NOMO-1 (cell line): ENCODE results near the gene FBXL13.
"Not testable (repeated sequence)": the region's sequence is repeated elsewhere in the genome, so short reads cannot be mapped to it uniquely, and the experiment has no call there.

Experiments
- DNase-seq, 2 experiments: peaks; one replicate each; lab custom pipeline; 2025; ENCODE audit not compliant: unreplicated experiment in 2 of 2; lab: John Stamatoyannopoulos, UW

Gene FBXL13

DNA sequence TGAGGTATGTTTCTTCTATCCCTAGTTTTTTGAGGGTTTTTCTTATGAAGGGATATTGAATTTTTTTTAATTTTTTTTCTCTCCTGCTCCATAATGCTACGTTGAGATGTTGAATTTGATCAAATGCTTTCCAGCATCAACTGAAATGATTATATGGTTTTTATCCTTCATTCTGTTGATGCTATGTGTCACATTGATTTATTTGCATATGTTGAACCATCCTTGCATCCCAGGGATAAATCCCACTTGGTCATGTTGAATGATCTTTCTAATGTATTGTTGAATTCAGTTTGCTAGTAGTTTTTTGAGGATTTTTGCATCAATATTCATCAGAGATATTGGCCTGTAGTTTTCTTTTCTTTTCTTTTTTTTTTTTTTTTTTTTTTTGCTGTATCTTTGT lies 171.0 kb downstream of the FBXL13 start:
- not testable (repeated sequence) for DNase-seq

DNA sequence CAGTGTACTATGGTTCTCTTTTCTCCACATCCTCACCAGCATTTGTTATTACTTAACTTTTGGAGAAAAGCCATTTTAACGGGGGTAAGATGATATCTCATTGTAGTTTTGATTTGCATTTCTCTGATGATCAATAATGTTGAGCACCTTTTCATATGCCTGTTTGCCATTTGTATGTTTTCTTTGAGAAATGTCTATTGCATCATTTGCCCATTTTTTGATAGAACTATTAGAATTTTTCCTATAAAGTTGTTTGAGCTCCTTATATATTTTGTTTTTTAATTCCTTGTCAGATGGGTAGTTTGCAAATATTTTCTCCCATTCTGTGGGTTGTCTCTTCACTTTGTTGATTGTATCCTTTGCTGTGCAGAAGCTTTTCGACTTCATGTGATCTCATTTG lies 172.5 kb downstream of the FBXL13 start:
- DNase-seq, result not testable (repeated sequence)

- peak; percentile 50 to 57 for DNase-seq
Observed at GRCh38 chr7:102898532-102898859, 176.1 kb downstream of the FBXL13 start.

DNA sequence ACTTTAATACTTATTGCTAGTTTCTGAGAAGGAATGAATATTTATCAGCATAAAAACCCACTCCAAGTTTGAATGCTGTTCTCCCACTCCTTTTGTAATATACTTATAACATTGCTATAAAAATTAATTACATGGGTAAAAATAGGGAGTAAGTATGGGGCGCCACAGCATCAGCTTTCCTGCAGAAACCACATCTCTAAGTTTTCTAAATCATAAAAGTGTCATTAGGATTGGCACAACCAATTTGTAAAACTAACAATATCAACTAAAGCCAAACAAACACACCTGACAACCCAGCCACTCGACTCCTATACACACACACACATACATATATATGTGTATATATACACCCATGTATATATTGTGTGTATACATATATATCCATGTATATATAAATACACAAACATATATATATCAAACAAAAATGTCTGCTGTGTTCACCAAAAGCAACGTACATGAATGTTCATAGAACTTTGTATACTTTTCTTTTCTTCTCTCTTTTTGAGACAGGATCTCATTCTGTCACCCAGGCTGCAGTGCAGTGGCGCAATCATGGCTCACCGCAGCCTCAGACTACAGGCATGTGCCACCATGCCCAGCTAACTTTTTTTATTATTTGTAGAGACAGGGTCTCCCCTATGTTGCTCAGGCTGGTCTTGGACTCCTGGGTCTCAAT lies 176.6 kb downstream of the FBXL13 start:
- peak; percentile 50 to 57 for DNase-seq

DNA sequence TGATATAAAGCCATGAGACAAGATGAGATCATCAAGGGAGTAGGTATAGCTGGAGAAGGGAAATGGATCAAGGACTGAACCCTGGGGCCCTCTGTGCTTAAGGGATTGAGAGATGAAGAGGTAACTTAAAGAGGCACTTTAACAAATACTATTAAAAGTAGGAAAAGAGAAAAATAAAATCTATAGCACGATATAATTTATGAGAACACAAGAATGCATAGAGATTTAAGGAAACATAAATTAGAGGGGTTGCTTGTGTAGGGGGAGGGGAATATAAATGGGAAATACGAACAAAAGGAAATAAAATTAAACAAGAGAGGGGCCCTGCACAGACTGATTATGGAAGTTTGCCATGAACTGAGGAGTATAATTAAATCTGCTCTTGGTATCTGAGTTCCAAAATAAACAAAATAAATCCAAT lies 177.4 kb downstream of the FBXL13 start:
- DNase-seq, result no peak

DNA sequence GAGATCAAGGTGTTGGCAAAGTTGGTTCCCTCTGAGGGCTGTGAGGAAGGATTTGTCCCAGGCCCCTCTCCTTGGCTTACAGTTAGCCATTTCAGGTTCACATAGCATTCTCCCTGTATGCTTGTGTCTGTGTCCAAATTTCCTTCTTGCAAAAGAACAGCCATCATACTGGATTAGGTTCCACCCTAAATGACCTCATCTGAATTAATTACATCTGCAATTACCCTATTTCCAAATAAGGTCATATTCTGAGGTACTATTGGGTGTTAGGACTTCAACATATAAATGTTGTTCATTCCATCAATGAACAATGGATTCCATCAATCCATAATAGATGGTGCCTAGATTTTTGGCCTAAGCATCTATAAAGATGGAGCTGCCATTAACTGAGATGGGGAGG lies 178.0 kb downstream of the FBXL13 start:
- no peak for DNase-seq

GRCh38 chr7:102895602-102896001 lies 179.0 kb downstream of the FBXL13 start:
- DNase-seq, result no peak

DNA sequence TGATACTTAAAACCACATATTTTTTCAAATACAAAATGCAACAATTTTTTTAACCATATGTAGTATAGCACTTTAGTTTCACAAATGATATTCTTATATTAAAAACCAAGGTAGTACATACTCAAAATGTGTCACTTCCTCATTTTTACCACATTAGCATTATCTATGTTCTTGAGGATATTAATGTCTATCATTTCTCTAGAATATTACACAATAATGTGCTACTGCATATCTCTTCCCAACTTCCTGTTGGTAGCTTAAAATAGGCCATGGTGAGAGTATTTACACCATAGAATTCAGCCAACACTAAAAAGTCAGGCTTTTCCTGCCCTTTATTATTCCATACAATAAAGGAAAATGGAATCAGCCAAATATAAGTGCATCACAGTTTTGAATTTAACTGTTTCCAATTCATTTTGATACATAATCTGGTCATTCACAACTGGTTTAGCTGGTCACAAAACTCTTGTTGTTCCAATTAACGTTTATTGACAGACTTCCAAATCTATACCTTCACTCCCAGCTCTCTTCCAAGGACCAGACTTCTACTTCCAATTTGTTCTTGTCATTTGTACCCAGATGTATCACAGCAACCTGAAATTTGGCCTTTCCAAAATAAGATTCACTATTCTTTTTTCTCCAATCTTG lies 181.8 kb downstream of the FBXL13 start:
- peak in 1 of 2 experiments; percentile 69 for DNase-seq

DNA sequence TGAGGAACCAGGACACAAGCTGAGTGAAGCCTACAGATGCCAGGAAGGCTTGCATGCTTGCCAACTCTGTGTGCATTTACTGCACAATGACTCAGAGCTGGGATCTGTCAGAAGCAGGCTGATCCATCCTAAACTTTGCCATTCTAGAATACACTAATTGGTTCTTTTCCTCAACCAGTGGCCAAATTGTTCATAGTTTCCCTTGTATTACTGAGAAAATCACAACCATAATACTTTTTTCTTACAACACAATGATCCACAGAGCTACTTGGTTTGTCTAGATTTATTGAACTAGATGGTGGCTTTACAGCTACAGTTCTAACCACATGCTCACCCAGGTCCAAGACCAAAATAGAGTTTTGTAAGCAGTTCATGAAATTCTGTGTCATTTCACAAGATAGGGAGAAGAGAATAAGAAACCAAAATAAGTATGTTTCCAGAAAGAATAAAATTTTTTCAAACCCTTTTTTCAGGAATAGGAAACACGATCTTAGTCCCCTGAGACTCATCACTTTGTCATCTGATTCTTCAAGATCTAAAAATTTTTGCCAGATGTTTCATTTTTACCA lies 182.8 kb downstream of the FBXL13 start:
- peak in 1 of 2 experiments; percentile 10 for DNase-seq

DNA sequence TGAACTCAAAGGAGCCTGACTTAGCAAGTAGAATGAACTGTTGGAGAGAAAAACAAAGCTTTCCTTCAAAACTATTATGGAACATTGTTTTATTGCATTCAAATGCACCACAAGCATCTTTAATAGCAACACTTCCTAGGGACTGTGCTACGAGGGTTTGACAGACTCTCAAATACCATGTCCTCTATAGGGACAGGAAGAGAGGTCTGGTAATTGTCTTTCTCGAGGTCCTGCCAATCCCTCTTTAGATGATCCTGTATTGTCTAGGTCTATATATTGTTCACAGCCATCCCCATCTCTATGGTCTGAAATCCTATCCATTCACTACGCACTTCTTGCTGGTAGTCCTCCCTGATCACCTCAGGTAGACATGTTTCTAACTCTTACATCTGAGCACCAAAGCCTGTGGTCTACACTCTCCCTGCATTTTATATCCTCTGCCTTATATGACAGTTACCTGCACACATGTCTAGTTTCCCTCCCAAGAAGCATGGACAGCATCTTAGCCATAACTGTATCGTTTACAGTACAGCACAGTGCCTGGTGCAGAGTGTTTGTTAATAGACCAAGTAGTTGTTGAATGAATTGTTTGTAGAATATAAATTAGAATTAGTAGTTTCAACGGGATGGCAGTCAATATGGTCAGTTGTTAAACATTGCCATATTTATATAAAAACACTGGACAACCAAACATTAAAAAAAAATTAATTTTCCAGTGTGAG lies 183.5 kb downstream of the FBXL13 start:
- DNase-seq, result no peak

DNA sequence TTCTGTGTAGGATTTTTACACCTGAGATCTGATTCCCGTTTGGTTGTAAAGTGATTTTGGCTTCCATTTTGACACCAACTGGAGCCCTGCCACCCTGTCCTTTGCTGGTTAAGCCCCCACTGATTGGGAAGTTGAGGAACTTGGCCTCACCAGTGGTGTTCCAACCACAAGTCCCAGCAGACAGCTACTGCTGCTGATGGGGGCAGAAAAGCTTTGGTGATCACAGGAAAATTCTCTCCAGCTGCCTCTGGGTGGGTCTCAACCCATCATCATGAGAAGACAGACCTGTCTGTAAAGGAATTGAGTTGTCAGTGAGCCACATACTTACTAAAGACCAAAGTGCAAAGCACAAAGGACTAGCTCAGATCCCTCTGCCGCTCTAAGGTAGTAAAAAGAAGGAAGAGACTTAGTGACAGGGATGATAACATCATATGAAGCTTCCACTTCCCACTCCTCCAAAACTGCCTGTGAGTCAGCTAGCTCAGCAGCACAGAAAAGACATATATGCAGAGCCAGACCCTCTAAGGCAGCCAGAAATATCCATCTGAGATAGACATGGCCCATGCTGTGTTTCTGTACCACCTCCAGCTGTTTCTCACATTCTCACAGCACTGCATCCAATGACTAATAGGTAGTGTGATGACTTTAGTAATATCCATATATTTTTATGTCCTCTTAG lies 184.2 kb downstream of the FBXL13 start:
- peak; percentile 23 to 31 for DNase-seq

DNA sequence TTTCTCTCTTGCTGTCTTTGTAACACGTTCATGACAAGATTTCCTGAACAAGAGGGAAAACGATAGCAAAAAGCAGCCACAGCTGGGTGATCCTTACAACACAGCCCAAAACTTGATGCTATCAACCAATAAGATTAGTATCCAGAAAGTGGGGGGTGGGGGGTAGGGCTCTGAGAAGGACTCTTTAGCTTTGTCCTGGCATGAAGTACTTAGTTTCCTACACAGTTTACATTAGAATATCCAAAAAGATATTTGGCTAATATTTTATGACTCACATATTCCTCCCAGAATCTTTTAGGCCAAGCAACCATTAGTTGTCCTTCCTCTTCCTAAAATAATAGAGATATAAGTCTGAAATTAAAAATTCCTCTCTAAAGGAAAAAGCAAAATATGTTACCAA lies 184.7 kb downstream of the FBXL13 start:
- no peak for DNase-seq

DNA sequence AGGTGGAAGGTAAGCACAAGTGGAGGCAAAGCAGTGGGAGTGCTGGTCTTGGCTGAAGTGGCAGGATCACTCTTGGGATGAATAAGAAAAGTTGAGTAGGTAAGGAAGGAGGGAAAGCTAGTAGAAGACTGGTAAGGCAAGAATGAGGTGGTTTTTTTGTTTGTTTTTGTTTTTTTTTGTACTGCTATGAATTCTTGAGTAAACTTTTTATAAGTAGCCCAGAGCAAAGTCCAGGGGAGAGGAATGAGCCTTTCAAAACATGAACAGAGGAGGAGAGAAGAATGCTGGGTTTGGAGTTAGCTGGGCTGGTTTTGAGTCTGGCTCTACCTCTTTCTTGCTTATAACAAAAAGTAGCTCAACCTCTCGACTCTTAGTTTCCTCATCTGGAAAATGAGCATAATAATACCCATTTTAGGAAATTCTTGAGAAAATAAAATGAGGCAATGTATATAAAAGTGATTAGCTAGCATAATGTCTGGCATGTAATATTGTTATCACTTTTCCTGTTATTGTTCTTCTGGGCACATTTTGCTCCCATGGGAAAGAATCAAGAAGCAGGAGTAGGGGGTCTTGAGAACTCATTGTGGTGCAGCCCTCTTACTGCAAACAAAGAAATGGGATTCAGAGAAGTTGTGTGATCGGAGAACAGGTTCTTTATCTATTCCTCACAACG lies 185.9 kb downstream of the FBXL13 start:
- no peak for DNase-seq

DNA sequence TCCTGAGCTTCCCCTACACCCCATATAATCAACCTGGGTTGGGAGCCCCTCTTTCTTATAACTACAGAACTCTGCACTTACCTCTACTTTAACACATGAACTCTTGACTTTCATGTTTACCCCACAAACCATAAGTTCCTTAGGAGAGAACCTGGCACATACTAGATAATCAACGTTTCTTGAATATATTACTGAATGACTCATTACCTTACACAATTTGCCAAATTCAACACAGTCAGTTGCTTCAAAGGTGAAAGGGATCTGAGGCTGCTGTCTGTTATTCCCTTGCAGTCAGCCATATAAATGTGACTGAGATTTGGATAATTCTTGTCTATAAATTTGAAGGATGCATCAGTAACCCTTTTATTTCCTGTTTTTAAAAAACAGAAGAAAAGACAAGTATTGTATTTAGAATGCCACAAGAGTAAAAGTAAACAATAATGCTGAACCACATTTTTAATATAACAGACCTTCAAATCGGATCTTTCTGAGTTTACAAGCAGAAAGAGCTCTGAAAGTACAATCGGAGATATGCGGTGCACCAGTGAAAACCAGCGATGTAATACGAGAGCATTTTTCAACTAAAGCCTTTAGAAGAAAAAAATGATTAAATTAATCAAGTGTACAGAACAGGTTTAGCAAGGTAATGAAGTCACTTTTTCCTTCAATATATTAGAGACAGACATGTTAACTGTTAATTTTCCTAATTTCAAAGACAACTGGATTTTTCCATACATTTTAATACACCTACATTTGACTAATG lies 191.3 kb downstream of the FBXL13 start:
- peak; percentile 24 to 48 for DNase-seq

DNA sequence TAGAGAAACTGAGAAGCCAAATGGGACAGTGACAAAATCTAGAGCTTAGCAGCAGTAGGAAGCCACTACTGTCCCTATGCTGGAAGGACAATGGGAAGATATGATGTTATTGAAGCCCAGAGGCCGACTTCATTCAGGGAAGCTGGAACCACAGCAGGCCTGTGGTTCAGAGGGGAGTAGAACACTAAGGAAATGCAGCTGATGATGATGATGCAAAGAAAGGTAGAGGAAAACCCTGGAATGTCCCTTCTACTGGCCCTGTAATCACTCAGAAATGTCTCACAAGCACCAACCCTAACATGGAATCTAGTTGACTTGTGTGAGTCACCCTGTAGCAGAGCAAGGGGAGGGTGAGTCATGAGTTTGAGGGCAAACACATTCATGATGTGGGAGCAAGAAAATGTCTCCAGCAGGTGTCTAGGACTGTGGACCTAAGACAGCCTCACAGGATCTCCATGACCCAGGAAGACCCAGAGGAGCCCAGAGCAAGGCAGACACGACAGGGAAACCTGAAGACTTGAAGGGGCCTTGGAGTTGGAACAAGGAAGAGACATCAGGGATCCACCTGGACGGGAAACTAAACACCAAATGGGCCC lies 198.8 kb downstream of the FBXL13 start:
- DNase-seq, result peak in 1 of 2 experiments; percentile 0

- no peak for DNase-seq
Observed at GRCh38 chr7:102874966-102875365, 199.6 kb downstream of the FBXL13 start.

DNA sequence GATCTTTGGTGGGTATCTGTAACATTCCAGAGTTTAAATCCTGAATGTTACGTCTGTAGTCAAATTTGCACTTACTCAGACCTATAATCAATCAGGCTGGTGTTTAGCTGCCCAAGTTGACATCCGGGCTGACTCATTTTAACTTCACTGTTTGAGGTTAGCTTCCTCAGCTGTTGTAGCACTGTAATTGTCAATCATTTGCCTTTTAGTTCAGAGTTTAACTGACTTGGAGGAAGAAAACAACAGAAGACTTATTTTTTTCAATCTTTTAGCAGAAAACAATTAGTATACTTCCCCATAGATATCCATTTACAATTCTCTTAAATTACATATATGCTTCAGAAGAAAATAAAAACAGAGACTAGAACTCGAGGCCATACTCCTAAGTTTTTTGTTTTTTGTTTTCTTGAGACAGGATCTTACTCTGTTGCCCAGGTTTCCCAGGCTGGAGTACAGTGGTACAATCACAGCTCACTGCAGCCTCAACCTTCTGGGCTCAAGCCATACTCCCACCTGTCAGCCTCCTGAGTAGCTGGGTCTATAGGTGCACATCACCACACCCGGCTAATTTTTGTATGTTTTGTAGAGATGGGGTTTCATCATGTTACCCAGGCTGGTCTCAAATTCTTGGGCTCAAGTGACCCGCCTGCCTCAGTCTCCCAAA lies 200.3 kb downstream of the FBXL13 start:
- peak in 1 of 2 experiments; percentile 52 for DNase-seq

DNA sequence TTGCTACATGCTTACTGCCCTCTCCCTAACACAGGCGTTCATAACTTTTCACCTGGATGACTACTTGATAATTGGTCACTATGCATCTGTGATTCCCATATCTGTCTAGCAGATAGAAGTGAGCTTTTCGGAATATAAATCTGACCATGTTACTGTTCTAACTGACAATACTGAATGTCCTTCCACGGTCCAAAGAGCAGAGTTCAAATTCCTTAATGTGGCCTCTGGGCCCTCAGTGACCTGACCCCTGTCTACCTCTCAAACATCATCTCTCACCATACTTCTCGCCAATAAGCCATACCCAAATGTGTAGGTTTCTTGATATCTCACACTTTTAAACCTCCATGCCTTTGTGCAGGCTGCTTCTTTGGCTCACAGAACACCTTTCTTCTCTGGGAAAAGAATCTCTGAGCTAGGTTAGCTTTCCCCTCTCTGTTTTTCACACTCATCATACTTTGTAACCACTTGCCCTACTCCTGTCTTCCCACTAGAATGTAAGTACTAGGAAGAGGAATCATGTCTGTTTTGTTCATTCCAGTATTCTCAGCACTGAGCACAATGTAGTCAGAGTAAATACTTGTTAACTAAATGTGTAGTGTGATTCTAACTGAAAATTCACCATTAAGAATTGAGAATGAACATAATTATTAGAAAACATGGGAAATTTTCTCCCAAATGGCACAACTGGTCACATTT lies 201.0 kb downstream of the FBXL13 start:
- no peak for DNase-seq
